Psoas muscle (tissue), 8 donors: ENCODE measurements around the gene NLRC5. TPM values are rescaled to one million over a fixed set of nuclear protein-coding genes. Genes with fewer than 3 reads are reported as not detected.
"Not testable (repeated sequence)": the region's sequence is repeated elsewhere in the genome, so short reads cannot be mapped to it uniquely, and the experiment has no call there.

Experiments
- ATAC-seq, 4 donors: fragments of 200-7000 bp; cut with Tn5 transposase; one replicate each; pipeline ENCODE4 v1.9.1; 2020; ENCODE audit warnings: moderate library complexity in 3 of 4, mild to moderate bottlenecking in 2 of 4
- DNase-seq, 2 donors: peaks; one replicate each; pipeline ENCODE4 v3.0.0-alpha.2; 2020
- H3K27ac ChIP-seq: fragments of 200-600 bp; one replicate; pipeline ENCODE4 v1.8.0; 2022
- H3K27me3 ChIP-seq, 3 donors: fragments of 200-600 bp in 1 of 3; one replicate each; pipeline versions ENCODE4 v1.6.1 to v1.8.0; 2013 to 2022; ENCODE audit warnings: low read length in 2 of 3, mild to moderate bottlenecking in 2 of 3, moderate library complexity in 1 of 3; ENCODE audit not compliant: insufficient read depth in 3 of 3
- H3K36me3 ChIP-seq, 2 donors: fragments of 200-600 bp in 1 of 2; one replicate each; pipeline versions ENCODE4 v1.6.1 to v1.8.0; 2013 to 2022; ENCODE audit warnings: low read depth in 1 of 2, mild to moderate bottlenecking in 1 of 2, moderate library complexity in 1 of 2; ENCODE audit not compliant: insufficient read depth in 1 of 2
- H3K4me1 ChIP-seq: fragments of 200-600 bp; one replicate; pipeline ENCODE4 v1.8.0; 2022
- H3K4me3 ChIP-seq: fragments of 200-600 bp; one replicate; pipeline ENCODE4 v1.8.0; 2022; ENCODE audit warnings: mild to moderate bottlenecking
- H3K9me3 ChIP-seq: fragments of 200-600 bp; one replicate; pipeline ENCODE4 v1.8.0; 2022
- WGBS, 3 donors: extraction: QIAGEN DNeasy Blood & Tissue Kit; methylation state at CpG; one replicate each; pipeline versions ENCODE4 v1.1.6 to v1.1.7; 2013; 5-methylcytosine and 5-hydroxymethylcytosine counted together
- intact Hi-C, 2 donors: fragments of 100-400 bp; cut with DNase I; formaldehyde crosslinking; loops; one replicate each; pipeline versions ENCODE4 v1.11.0 to v1.14.2; 2022
- polyA plus RNA-seq, 3 donors: library from polyadenylated mRNA; stranded (reverse); fragments of 200-250 nt; gene quantifications; one replicate each; pipeline ENCODE4 v1.2.3, GENCODE V29; 2013
- total RNA-seq, 4 donors: library from RNA; stranded (reverse); fragmentation: NEBNext Ultra II Directional in 2 of 4; extraction: Animal tissue kit (Norgen Biotek cat#: 25700) in 2 of 4; gene quantifications; one replicate each; pipeline versions ENCODE4 v1.2.1 to v1.2.4, GENCODE V29; 2021 to 2023
- TF ChIP-seq, protein P1 (sequence below): fragments of 200-600 bp; IDR thresholded peaks from one replicate; pipeline ENCODE4 v1.8.0; 2022; ENCODE audit warnings: antibody characterized with exemption
- donor health status: healthy with polysubstance abuse.
- donor health status: DM: no; HTN: no; CAD: no; lungs with moderate emphysema.
- donor health status: Bipolar disorder and iron deficiency.
- donor health status: healthy.
- donor health status: DM: yes; HTN: yes; CAD: no.
- donor health status: DM: no; HTN: no; CAD: no.
- donor health status: DM: no; HTN: no; CAD: no.
- donor health status: DM: yes; HTN: yes; CAD: no.

NLRC5 gene
- total and polyA plus RNA-seq, 7 donors: 2.3 to 13.6 (median 6.4) TPM

DNA sequence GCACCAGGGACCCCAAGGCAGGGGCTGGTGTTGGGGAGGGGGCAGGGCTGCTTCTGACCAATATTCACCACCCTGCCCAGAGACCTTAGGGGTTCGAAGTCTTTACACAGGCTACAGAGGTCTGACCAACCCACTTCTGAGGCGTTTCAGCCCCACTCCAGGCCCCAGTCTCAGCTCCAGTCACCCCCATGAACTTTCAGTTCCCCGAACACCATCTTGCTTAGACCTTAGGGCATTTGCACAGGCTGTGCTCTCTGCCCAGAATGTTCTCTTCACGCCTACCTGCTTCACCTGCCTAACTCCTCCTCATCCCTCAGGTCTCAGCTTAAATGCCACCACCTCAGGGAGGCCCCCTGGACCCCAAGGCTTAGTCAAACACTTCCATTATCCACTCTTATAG, 77.3 kb downstream of the NLRC5 start:
- Histone ChIP-seq H3K4me3 (no peak overlapping the region), H3K27me3 (no peaks in the 10 kb centered on the region), H3K27ac (no peak overlapping the region), H3K4me1 (peaks cover 11% of the 10 kb centered on the region), H3K9me3 (no peaks in the 10 kb centered on the region), H3K36me3 (no peaks in the 10 kb centered on the region)
- TF ChIP-seq, protein P1, sequence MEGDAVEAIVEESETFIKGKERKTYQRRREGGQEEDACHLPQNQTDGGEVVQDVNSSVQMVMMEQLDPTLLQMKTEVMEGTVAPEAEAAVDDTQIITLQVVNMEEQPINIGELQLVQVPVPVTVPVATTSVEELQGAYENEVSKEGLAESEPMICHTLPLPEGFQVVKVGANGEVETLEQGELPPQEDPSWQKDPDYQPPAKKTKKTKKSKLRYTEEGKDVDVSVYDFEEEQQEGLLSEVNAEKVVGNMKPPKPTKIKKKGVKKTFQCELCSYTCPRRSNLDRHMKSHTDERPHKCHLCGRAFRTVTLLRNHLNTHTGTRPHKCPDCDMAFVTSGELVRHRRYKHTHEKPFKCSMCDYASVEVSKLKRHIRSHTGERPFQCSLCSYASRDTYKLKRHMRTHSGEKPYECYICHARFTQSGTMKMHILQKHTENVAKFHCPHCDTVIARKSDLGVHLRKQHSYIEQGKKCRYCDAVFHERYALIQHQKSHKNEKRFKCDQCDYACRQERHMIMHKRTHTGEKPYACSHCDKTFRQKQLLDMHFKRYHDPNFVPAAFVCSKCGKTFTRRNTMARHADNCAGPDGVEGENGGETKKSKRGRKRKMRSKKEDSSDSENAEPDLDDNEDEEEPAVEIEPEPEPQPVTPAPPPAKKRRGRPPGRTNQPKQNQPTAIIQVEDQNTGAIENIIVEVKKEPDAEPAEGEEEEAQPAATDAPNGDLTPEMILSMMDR: no peak
- DNase-seq (no peak), ATAC-seq (no peak)
- 90 to 91% (median 91%) methylated on average over 4 of the region's 4 CpGs for WGBS, 3 donors
- intact Hi-C loops: no loop called here

DNA sequence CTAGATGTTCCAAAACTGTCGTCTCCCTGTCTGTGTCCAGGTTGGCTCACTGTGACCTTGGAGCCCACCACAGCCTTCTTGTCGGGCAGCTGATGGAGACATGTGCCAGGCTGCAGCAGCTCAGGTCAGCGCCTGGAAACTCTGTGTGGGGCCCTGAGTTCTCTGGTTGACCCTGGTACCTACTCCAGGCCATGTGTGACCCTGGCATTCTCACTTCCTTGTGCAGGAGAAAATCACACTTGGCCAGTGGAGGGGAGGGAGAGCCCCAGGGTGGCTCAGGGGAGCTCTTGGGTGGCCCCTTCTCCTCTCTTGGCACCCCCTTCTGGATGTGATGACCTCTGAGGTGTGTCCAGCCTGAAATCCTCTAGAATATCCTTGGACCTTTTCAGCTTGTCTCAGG, 78.0 kb downstream of the NLRC5 start:
- ATAC-seq (no peak), DNase-seq (no peak)
- TF ChIP-seq, protein P1: no peak
- Histone ChIP-seq H3K4me3 (no peak overlapping the region), H3K36me3 (no peaks in the 10 kb centered on the region), H3K27me3 (no peaks in the 10 kb centered on the region), H3K4me1 (peaks cover 11% of the 10 kb centered on the region), H3K27ac (no peak overlapping the region), H3K9me3 (no peaks in the 10 kb centered on the region)
- WGBS, 3 donors: 88 to 92% (median 91%) methylated on average over 3 of the region's 3 CpGs
- intact Hi-C loops: no loop called here

DNA sequence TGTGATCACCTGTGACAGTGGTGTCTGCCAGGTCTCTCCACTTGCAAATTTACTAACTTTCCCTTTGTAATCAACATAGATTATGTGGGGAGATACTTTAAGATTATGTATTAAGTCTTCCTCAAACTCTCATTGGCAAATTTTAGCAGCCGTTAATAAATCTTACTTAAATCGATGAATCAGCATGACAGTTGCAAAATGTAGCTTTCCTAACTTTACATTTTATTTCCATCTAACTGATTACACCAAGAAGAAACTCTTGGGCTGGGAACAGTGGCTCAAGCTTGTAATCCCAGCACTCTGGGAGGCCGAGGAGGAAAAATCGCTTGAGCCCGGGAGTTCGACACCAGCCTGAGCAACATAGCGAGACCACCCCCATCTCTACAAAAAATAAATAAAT, 79.7 kb downstream of the NLRC5 start:
- Histone ChIP-seq H3K4me3 (no peak overlapping the region), H3K36me3 (no peaks in the 10 kb centered on the region), H3K4me1 (peaks cover 7% of the 10 kb centered on the region), H3K27me3 (no peaks in the 10 kb centered on the region), H3K27ac (no peak overlapping the region), H3K9me3 (no peaks in the 10 kb centered on the region)
- intact Hi-C loops: no loop called here
- ATAC-seq: no peak
- TF ChIP-seq, protein P1: no peak
- WGBS, 3 donors: 91 to 93% (median 92%) methylated on average over 7 of the region's 7 CpGs
- no peak for DNase-seq

DNA sequence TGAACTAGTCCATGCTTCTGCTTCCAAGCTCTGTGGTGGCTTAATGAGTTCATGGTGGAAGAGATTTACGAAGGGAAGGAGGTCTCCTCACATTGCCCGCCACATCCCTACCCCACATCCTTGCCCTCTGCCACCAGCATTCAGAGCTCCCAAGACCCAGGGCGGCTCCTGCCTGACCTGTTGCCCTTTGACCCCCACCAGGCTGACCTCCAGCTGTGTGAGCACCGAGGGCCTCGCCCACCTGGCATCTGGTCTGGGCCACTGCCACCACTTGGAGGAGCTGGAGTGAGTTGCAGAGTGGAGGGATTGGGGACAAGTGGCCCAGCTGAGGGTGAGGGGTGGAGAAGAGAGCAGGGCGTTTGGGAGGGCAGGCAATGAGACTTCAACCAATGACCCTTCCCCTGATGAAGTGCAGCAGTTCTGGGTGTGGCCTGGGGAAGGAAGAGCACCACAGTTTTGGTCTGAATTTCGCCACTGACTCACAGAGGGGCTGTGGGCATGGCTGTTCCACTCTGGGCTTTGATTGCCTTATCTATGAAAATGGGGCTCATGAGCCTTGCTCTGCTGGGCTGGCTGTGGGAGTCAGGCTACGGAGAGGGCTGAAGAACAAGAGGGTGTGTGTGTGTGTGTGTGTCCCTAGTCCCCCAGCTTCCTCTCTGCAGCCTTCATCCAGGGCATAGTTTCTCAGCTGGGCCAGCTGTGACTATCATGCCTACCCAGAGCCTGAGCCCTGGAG, 80.4 kb downstream of the NLRC5 start:
- Histone ChIP-seq H3K27me3 (no peaks in the 10 kb centered on the region), H3K36me3 (no peaks in the 10 kb centered on the region), H3K27ac (no peak overlapping the region), H3K4me1 (peaks cover 7% of the 10 kb centered on the region), H3K4me3 (no peak overlapping the region), H3K9me3 (no peaks in the 10 kb centered on the region)
- ATAC-seq (no peak), DNase-seq (no peak)
- TF ChIP-seq, protein P1: no peak
- WGBS, 3 donors: 78 to 83% (median 79%) methylated on average over 8 of the region's 8 CpGs
- intact Hi-C loops: no loop called here

DNA sequence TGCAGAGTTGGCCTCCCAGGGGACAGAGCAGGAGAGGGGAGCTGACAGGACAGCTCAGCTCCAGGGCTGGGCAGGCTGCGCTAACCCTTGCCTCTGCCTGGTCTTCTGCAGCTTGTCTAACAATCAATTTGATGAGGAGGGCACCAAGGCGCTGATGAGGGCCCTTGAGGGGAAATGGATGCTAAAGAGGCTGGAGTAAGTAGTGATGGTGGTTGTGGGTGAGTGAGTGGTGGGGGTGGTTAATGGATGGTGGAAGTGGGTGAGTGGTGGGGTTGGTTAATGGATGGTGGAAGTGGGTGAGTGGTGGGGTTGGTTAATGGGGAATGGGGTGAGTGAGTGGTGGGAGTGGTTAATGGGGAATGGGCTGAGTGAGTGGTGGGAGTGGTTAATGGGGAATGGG, 81.1 kb downstream of the NLRC5 start:
- Histone ChIP-seq H3K9me3 (no peaks in the 10 kb centered on the region), H3K36me3 (no peaks in the 10 kb centered on the region), H3K27me3 (no peaks in the 10 kb centered on the region), H3K4me1 (peaks cover 7% of the 10 kb centered on the region), H3K4me3 (no peak overlapping the region), H3K27ac (no peak overlapping the region)
- TF ChIP-seq, protein P1: no peak
- no peak for DNase-seq
- WGBS, 3 donors: 91 to 100% (median 100%) methylated on average over 2 of the region's 2 CpGs
- no peak for ATAC-seq
- intact Hi-C loops: no loop called here

DNA sequence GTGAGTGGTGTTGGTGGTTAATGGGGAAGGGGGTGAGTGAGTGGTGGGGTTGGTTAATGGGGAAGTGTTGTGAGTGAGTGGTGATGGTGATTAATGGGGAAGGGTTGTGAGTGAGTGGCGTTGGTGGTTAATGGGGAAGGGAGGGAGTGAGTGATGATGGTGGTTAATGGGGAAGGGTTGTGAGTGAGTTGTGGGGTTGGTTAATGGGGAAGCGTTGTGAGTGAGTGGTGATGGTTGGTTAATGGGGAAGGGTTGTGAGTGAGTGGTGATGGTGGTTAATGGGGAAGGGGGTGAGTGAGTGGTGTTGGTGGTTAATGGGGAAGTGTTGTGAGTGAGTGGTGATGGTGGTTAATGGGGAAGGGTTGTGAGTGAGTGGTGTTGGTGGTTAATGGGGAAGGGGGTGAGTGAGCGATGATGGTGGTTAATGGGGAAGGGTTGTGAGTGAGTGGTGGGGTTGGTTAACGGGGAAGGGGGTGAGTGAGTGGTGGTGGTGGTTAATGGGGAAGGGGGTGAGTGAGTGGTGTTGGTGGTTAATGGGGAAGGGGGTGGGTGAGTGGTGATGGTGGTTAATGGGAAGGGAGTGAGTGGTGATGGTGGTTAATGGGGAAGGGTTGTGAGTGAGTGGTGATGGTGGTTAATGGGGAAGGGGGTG, 81.8 kb downstream of the NLRC5 start:
- ATAC-seq, H3K27ac ChIP-seq, H3K4me3 ChIP-seq, H3K36me3 ChIP-seq, DNase-seq, H3K27me3 ChIP-seq, H3K4me1 ChIP-seq, H3K9me3 ChIP-seq, intact Hi-C loops: not testable (repeated sequence)
- WGBS, 3 donors: 97 to 98% (median 98%) methylated on average over 4 of the region's 4 CpGs
